GM23338 (cell line): ENCODE results near the gene ZDHHC5. TPM values are rescaled to one million over a fixed set of nuclear protein-coding genes. Genes with fewer than 3 reads are reported as not detected.

Source experiments
- ATAC-seq: fragments of 200-7000 bp; cut with Tn5 transposase; 3 replicates; pipeline ENCODE4 v1.9.1; 2020
- DNase-seq: peaks from one replicate; pipeline ENCODE4 v3.0.0-alpha.2; 2015; ENCODE audit warnings: low spot score
- H2AFZ ChIP-seq: fragments of 200-600 bp; sonication (generic); 2 replicates; pipeline ENCODE4 v1.8.0; 2016; ENCODE audit warnings: antibody characterized with exemption, mild to moderate bottlenecking, moderate library complexity
- H3F3A ChIP-seq: fragments of 200-600 bp; sonication (generic); replicated peaks from 2 replicates; pipeline ENCODE4 v1.8.0; 2017; ENCODE audit warnings: antibody characterized with exemption, mixed run types, low read depth
- H3K27ac ChIP-seq: fragments of 200-600 bp; sonication (generic); 2 replicates; pipeline ENCODE4 v1.6.1; 2016; ENCODE audit warnings: low read depth
- H3K27me3 ChIP-seq: fragments of 200-600 bp; sonication (generic); 2 replicates; pipeline ENCODE4 v1.8.0; 2016; ENCODE audit warnings: mild to moderate bottlenecking, mixed run types, moderate library complexity; ENCODE audit not compliant: insufficient read depth
- H3K36me3 ChIP-seq: fragments of 200-600 bp; sonication (generic); 2 replicates; pipeline ENCODE4 v1.8.0; 2016; ENCODE audit warnings: mild to moderate bottlenecking; ENCODE audit not compliant: insufficient read depth
- H3K4me1 ChIP-seq: fragments of 200-600 bp; sonication (generic); 2 replicates; pipeline ENCODE4 v1.8.0; 2016; ENCODE audit warnings: mild to moderate bottlenecking, moderate library complexity; ENCODE audit not compliant: insufficient read depth
- H3K4me2 ChIP-seq: fragments of 200-600 bp; sonication (generic); 2 replicates; pipeline ENCODE4 v1.7.1; 2017; ENCODE audit warnings: mixed run types
- H3K4me3 ChIP-seq: fragments of 200-600 bp; sonication (generic); 2 replicates; pipeline ENCODE4 v1.6.1; 2016; ENCODE audit warnings: mixed run types
- H3K79me2 ChIP-seq: fragments of 200-600 bp; sonication (generic); replicated peaks from 2 replicates; pipeline ENCODE4 v1.8.0; 2017; ENCODE audit warnings: mild to moderate bottlenecking; ENCODE audit not compliant: insufficient read depth
- H3K9me2 ChIP-seq: fragments of 200-600 bp; sonication (generic); 2 replicates; pipeline ENCODE4 v1.8.0; 2017; ENCODE audit not compliant: insufficient read depth
- H4K20me1 ChIP-seq: fragments of 200-600 bp; sonication (generic); replicated peaks from 2 replicates; pipeline ENCODE4 v1.8.0; 2017; ENCODE audit warnings: mild to moderate bottlenecking; ENCODE audit not compliant: insufficient read depth
- H3K27ac Mint-ChIP-seq: 2 replicates; pipeline ENCODE4 v1.8.0; 2020; ENCODE audit warnings: inconsistent platforms, mild to moderate bottlenecking, moderate library complexity, mixed read lengths
- H3K27me3 Mint-ChIP-seq: 3 replicates; pipeline ENCODE4 v1.8.0; 2022; ENCODE audit warnings: low read depth, mild to moderate bottlenecking, moderate library complexity, mixed read lengths, inconsistent platforms; ENCODE audit not compliant: insufficient read depth, poor library complexity
- H3K36me3 Mint-ChIP-seq: 3 replicates; pipeline ENCODE4 v1.8.0; 2021; ENCODE audit warnings: low read depth, mild to moderate bottlenecking, inconsistent platforms, moderate library complexity, mixed read lengths
- H3K4me1 Mint-ChIP-seq: 3 replicates; pipeline ENCODE4 v1.8.0; 2020; ENCODE audit warnings: mild to moderate bottlenecking, inconsistent platforms, mixed read lengths
- H3K4me3 Mint-ChIP-seq: 3 replicates; pipeline ENCODE4 v1.8.0; 2021; ENCODE audit warnings: moderate library complexity, mild to moderate bottlenecking, inconsistent platforms, mixed read lengths
- H3K9me3 Mint-ChIP-seq: 3 replicates; pipeline ENCODE4 v1.8.0; 2020; ENCODE audit warnings: moderate library complexity, mild to moderate bottlenecking, inconsistent platforms, mixed read lengths
- CREB1 ChIP-seq: fragments of 250-450 bp; sonication (Bioruptor Pico); IDR thresholded peaks from 2 replicates; pipeline ENCODE4 v1.5.0; 2020; ENCODE audit warnings: low read depth, mild to moderate bottlenecking, moderate library complexity
- EZH2 ChIP-seq: fragments of 200-600 bp; sonication (generic); IDR thresholded peaks from one replicate; pipeline ENCODE4 v1.8.0; 2017; ENCODE audit warnings: antibody characterized with exemption, mild to moderate bottlenecking, low read depth; ENCODE audit not compliant: unreplicated experiment
- EZH2phosphoT487 ChIP-seq: fragments of 200-600 bp; sonication (generic); IDR thresholded peaks from one replicate; pipeline ENCODE4 v1.8.1; 2018; ENCODE audit warnings: antibody characterized with exemption; ENCODE audit not compliant: unreplicated experiment
- JUNB ChIP-seq: IDR thresholded peaks from one replicate; pipeline ENCODE4 v1.6.1; 2016; ENCODE audit warnings: antibody characterized with exemption; ENCODE audit not compliant: unreplicated experiment
- POLR2AphosphoS5 ChIP-seq: IDR thresholded peaks from 2 replicates; pipeline ENCODE4 v1.6.1; 2016; ENCODE audit warnings: antibody characterized with exemption, low read depth
- STAT1 ChIP-seq: IDR thresholded peaks from one replicate; pipeline ENCODE4 v1.6.1; 2016; ENCODE audit warnings: antibody characterized with exemption; ENCODE audit not compliant: unreplicated experiment
- ZNF114 ChIP-seq: fragments of 250-450 bp; sonication (Bioruptor Pico); IDR thresholded peaks from 2 replicates; pipeline ENCODE4 v1.5.0; 2020; ENCODE audit warnings: mild to moderate bottlenecking, moderate library complexity
- ZNF331 ChIP-seq: fragments of 250-450 bp; sonication (Bioruptor Pico); IDR thresholded peaks from 2 replicates; pipeline ENCODE4 v1.5.0; 2020; ENCODE audit warnings: low read depth, mild to moderate bottlenecking, moderate library complexity
- polyA plus RNA-seq: library from polyadenylated mRNA; unstranded; fragments of >200 nt; fragmentation: Nextera tagmentation; extraction: Ambion mirVana; gene quantifications from 2 replicates; pipeline ENCODE4 v1.2.1, GENCODE V29; 2016
- total RNA-seq: library from RNA; depleted of rRNA; stranded (reverse); fragments of >200 nt; shearing (Covaris generic); gene quantifications from 2 replicates; pipeline ENCODE4 v1.2.3, GENCODE V29; 2014
- TF ChIP-seq, protein P1 (sequence below): fragments of 250-450 bp; sonication (Bioruptor Pico); IDR thresholded peaks from 2 replicates; pipeline ENCODE4 v1.5.0; 2020; ENCODE audit warnings: mild to moderate bottlenecking, moderate library complexity
- TF ChIP-seq, protein P2 (sequence below), 2 experiments: fragments of 200-600 bp in 1 of 2; sonication (generic) in 1 of 2; conservative IDR thresholded peaks; 2 replicates each; pipeline versions ENCODE4 v1.5.1 to v1.6.1; 2016 to 2017; ENCODE audit warnings: antibody characterized with exemption in 2 of 2, low read depth in 2 of 2, mild to moderate bottlenecking in 2 of 2, moderate library complexity in 1 of 2
- TF ChIP-seq, protein P3 (sequence below): IDR thresholded peaks from 2 replicates; pipeline ENCODE4 v1.6.1; 2016; ENCODE audit warnings: antibody characterized with exemption

The ZDHHC5 gene
- total and polyA plus RNA-seq, 2 experiments from 2014 or later, result 16.9 to 42.3 TPM

DNA sequence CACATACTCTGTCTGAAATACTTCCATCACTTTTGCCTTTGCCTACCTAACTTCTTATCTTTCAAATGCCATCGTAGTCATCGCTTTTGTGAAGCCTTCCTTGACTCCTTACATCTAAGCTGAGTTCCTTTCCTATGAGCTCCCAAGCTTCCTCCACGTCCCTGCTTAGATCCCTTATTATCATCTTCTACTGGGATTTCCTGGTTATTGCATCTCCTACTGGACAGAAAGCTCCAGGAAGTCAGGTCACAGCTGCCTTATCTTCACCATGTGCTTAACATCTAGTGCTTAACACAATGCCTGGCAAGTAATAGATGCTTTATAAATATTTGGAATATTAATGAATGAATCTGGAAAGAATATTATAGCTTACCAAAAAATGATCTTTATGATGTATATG lies 24.1 kb upstream of the ZDHHC5 start:
- peaks cover 53% of the 10 kb centered on the region for H3K27me3 Mint-ChIP-seq
- H3K4me1 ChIP-seq, result peaks cover 81% of the 10 kb centered on the region
- no peaks in the 10 kb centered on the region for H3K9me2 ChIP-seq
- TF ChIP-seq EZH2 (no peak), STAT1 (no peak), ZNF331 (no peak), ZNF114 (CRISPR knock-in tag) (no peak), EZH2phosphoT487 (no peak), CREB1 (no peak), JUNB (no peak), POLR2AphosphoS5 (peak; percentile 39; the same call in 1 of the 2 replicates)
- TF ChIP-seq, protein P1, sequence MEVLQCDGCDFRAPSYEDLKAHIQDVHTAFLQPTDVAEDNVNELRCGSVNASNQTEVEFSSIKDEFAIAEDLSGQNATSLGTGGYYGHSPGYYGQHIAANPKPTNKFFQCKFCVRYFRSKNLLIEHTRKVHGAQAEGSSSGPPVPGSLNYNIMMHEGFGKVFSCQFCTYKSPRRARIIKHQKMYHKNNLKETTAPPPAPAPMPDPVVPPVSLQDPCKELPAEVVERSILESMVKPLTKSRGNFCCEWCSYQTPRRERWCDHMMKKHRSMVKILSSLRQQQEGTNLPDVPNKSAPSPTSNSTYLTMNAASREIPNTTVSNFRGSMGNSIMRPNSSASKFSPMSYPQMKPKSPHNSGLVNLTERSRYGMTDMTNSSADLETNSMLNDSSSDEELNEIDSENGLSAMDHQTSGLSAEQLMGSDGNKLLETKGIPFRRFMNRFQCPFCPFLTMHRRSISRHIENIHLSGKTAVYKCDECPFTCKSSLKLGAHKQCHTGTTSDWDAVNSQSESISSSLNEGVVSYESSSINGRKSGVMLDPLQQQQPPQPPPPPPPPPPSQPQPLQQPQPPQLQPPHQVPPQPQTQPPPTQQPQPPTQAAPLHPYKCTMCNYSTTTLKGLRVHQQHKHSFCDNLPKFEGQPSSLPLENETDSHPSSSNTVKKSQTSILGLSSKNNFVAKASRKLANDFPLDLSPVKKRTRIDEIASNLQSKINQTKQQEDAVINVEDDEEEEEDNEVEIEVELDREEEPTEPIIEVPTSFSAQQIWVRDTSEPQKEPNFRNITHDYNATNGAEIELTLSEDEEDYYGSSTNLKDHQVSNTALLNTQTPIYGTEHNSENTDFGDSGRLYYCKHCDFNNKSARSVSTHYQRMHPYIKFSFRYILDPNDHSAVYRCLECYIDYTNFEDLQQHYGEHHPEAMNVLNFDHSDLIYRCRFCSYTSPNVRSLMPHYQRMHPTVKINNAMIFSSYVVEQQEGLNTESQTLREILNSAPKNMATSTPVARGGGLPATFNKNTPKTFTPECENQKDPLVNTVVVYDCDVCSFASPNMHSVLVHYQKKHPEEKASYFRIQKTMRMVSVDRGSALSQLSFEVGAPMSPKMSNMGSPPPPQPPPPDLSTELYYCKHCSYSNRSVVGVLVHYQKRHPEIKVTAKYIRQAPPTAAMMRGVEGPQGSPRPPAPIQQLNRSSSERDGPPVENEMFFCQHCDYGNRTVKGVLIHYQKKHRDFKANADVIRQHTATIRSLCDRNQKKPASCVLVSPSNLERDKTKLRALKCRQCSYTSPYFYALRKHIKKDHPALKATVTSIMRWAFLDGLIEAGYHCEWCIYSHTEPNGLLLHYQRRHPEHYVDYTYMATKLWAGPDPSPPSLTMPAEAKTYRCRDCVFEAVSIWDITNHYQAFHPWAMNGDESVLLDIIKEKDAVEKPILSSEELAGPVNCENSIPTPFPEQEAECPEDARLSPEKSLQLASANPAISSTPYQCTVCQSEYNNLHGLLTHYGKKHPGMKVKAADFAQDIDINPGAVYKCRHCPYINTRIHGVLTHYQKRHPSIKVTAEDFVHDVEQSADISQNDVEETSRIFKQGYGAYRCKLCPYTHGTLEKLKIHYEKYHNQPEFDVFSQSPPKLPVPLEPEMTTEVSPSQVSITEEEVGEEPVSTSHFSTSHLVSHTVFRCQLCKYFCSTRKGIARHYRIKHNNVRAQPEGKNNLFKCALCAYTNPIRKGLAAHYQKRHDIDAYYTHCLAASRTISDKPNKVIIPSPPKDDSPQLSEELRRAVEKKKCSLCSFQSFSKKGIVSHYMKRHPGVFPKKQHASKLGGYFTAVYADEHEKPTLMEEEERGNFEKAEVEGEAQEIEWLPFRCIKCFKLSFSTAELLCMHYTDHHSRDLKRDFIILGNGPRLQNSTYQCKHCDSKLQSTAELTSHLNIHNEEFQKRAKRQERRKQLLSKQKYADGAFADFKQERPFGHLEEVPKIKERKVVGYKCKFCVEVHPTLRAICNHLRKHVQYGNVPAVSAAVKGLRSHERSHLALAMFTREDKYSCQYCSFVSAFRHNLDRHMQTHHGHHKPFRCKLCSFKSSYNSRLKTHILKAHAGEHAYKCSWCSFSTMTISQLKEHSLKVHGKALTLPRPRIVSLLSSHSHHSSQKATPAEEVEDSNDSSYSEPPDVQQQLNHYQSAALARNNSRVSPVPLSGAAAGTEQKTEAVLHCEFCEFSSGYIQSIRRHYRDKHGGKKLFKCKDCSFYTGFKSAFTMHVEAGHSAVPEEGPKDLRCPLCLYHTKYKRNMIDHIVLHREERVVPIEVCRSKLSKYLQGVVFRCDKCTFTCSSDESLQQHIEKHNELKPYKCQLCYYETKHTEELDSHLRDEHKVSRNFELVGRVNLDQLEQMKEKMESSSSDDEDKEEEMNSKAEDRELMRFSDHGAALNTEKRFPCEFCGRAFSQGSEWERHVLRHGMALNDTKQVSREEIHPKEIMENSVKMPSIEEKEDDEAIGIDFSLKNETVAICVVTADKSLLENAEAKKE (CRISPR knock-in tag), result no peak
- TF ChIP-seq, protein P2, sequence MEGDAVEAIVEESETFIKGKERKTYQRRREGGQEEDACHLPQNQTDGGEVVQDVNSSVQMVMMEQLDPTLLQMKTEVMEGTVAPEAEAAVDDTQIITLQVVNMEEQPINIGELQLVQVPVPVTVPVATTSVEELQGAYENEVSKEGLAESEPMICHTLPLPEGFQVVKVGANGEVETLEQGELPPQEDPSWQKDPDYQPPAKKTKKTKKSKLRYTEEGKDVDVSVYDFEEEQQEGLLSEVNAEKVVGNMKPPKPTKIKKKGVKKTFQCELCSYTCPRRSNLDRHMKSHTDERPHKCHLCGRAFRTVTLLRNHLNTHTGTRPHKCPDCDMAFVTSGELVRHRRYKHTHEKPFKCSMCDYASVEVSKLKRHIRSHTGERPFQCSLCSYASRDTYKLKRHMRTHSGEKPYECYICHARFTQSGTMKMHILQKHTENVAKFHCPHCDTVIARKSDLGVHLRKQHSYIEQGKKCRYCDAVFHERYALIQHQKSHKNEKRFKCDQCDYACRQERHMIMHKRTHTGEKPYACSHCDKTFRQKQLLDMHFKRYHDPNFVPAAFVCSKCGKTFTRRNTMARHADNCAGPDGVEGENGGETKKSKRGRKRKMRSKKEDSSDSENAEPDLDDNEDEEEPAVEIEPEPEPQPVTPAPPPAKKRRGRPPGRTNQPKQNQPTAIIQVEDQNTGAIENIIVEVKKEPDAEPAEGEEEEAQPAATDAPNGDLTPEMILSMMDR (conservative IDR thresholded peaks at IDR 0.05; ENCODE audit: low read depth in 2 of 2), result 0 out of 4 replicates have a peak, but pooled peaks of 1 of the 2 experiments have one; percentile 9
- TF ChIP-seq, protein P3, sequence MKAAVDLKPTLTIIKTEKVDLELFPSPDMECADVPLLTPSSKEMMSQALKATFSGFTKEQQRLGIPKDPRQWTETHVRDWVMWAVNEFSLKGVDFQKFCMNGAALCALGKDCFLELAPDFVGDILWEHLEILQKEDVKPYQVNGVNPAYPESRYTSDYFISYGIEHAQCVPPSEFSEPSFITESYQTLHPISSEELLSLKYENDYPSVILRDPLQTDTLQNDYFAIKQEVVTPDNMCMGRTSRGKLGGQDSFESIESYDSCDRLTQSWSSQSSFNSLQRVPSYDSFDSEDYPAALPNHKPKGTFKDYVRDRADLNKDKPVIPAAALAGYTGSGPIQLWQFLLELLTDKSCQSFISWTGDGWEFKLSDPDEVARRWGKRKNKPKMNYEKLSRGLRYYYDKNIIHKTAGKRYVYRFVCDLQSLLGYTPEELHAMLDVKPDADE, result no peak
- peaks cover 89% of the 10 kb centered on the region for H3K4me1 Mint-ChIP-seq
- H3K27ac Mint-ChIP-seq, result 0 out of 2 replicates have a peak overlapping the region, but pooled peaks have one; percentile 90
- peaks cover 6% of the 10 kb centered on the region for H3K9me3 Mint-ChIP-seq
- H2AFZ ChIP-seq, result no peak overlapping the region
- H3K4me3 Mint-ChIP-seq, result peak overlapping the region; percentile 23; the same call in 1 of the 3 replicates
- no peak for ATAC-seq
- peak overlapping the region; percentile 71 for H3K27ac ChIP-seq
- H3K36me3 ChIP-seq, result peaks cover 18% of the 10 kb centered on the region; the same call in 1 of the 2 replicates
- H3K4me3 ChIP-seq, result peak overlapping the region; percentile 23; the same call in 1 of the 2 replicates
- H3K36me3 Mint-ChIP-seq, result peaks cover 48% of the 10 kb centered on the region
- H4K20me1 ChIP-seq, result peaks cover 52% of the 10 kb centered on the region
- H3F3A ChIP-seq, result peaks cover 83% of the 10 kb centered on the region
- DNase-seq, result no peak
- H3K27me3 ChIP-seq, result no peaks in the 10 kb centered on the region; the same call in 1 of the 2 replicates
- peaks cover 39% of the 10 kb centered on the region for H3K79me2 ChIP-seq
- peak overlapping the region; percentile 31 for H3K4me2 ChIP-seq
